CD14-positive monocyte (primary cell): Measurements from ENCODE around the gene CEP20. TPM values are rescaled to one million over a fixed set of nuclear protein-coding genes. Genes with fewer than 3 reads are reported as not detected.

Experiments
- DNase-seq, 3 donors: peaks; one replicate each; pipeline ENCODE4 v3.0.0-alpha.2; 2011 to 2022
- H2AFZ ChIP-seq: 2 replicates; pipeline ENCODE4 v1.6.0; 2012; ENCODE audit warnings: mild to moderate bottlenecking, low read depth, low read length, inconsistent platforms; ENCODE audit not compliant: insufficient read depth, poor library complexity, severe bottlenecking
- H3K27ac ChIP-seq, 2 donors: 1 replicate in 1 of 2; 2 replicates in 1 of 2; pipeline ENCODE4 v1.5.1; 2012 to 2013; ENCODE audit warnings: low read length in 2 of 2, control low read depth in 1 of 2, inconsistent platforms in 1 of 2, low read depth in 1 of 2, mild to moderate bottlenecking in 1 of 2
- H3K27me3 ChIP-seq, 2 donors: one replicate each; pipeline versions ENCODE4 v1.6.0 to v1.6.1; 2011 to 2013; ENCODE audit warnings: low read length in 2 of 2; ENCODE audit not compliant: control insufficient read depth in 2 of 2, insufficient read depth in 2 of 2
- H3K36me3 ChIP-seq, 2 donors: replicated peaks in 1 of 2; 1 replicate in 1 of 2; 2 replicates in 1 of 2; pipeline versions ENCODE4 v1.5.1 to v1.6.1; 2012 to 2013; ENCODE audit warnings: low read length in 2 of 2, control low read depth in 1 of 2, inconsistent platforms in 1 of 2, mild to moderate bottlenecking in 1 of 2; ENCODE audit not compliant: insufficient read depth in 2 of 2, control insufficient read depth in 1 of 2
- H3K4me1 ChIP-seq, 2 donors: 1 replicate in 1 of 2; 2 replicates in 1 of 2; pipeline versions ENCODE4 v1.5.1 to v1.6.1; 2012 to 2013; ENCODE audit warnings: low read length in 2 of 2, control low read depth in 1 of 2, inconsistent platforms in 1 of 2, mild to moderate bottlenecking in 1 of 2, moderate library complexity in 1 of 2; ENCODE audit not compliant: insufficient read depth in 2 of 2, control insufficient read depth in 1 of 2
- H3K4me2 ChIP-seq: replicated peaks from 2 replicates; pipeline ENCODE3; 2012; ENCODE audit warnings: low read length, moderate library complexity, mild to moderate bottlenecking; ENCODE audit not compliant: poor library complexity, severe bottlenecking; ENCODE audit errors: extremely low read depth
- H3K4me3 ChIP-seq, 3 experiments: fragments of 200-600 bp in 1 of 3; sonication (generic) in 1 of 3; replicated peaks in 1 of 3; 1 replicate in 2 of 3; 2 replicates in 1 of 3; pipeline ENCODE4 v1.5.1; 2011 to 2013; ENCODE audit warnings: low read length in 3 of 3, mild to moderate bottlenecking in 3 of 3, control low read depth in 2 of 3, low read depth in 2 of 3, inconsistent platforms in 1 of 3, moderate library complexity in 1 of 3
- H3K79me2 ChIP-seq: 2 replicates; pipeline ENCODE4 v1.6.0; 2012; ENCODE audit warnings: mild to moderate bottlenecking, control low read depth, inconsistent platforms, low read length, moderate library complexity; ENCODE audit not compliant: insufficient read depth
- H3K9ac ChIP-seq: 2 replicates; pipeline ENCODE4 v1.6.0; 2017; ENCODE audit warnings: low read length, mild to moderate bottlenecking; ENCODE audit not compliant: insufficient read depth, poor library complexity, severe bottlenecking
- H3K9me3 ChIP-seq, 2 donors: replicated peaks in 1 of 2; 1 replicate in 1 of 2; 2 replicates in 1 of 2; pipeline versions ENCODE4 v1.5.1 to v1.6.1; 2012 to 2013; ENCODE audit warnings: low read length in 2 of 2, control low read depth in 1 of 2; ENCODE audit not compliant: control insufficient read depth in 1 of 2, insufficient read depth in 1 of 2
- H4K20me1 ChIP-seq: 2 replicates; pipeline ENCODE4 v1.6.0; 2012; ENCODE audit warnings: mild to moderate bottlenecking, low read length, control low read depth, moderate library complexity; ENCODE audit not compliant: insufficient read depth
- H3K27ac Mint-ChIP-seq, 7 donors: one replicate each; pipeline ENCODE4 v1.8.0; 2020; ENCODE audit warnings: mild to moderate bottlenecking in 7 of 7, mixed read lengths in 7 of 7, moderate library complexity in 6 of 7, inconsistent platforms in 2 of 7
- H3K27me3 Mint-ChIP-seq, 3 donors: one replicate each; pipeline ENCODE4 v1.8.0; 2021 to 2022; ENCODE audit warnings: low read depth in 3 of 3, mild to moderate bottlenecking in 3 of 3, mixed read lengths in 3 of 3, moderate library complexity in 3 of 3, inconsistent platforms in 1 of 3
- H3K36me3 Mint-ChIP-seq, 2 donors: one replicate each; pipeline ENCODE4 v1.8.0; 2020; ENCODE audit warnings: mixed read lengths in 2 of 2, inconsistent platforms in 1 of 2, mild to moderate bottlenecking in 1 of 2
- H3K4me1 Mint-ChIP-seq: one replicate; pipeline ENCODE4 v1.8.0; 2020; ENCODE audit warnings: mild to moderate bottlenecking, mixed read lengths
- H3K4me3 Mint-ChIP-seq, 2 donors: one replicate each; pipeline ENCODE4 v1.8.0; 2020; ENCODE audit warnings: mild to moderate bottlenecking in 2 of 2, mixed read lengths in 2 of 2, moderate library complexity in 1 of 2
- H3K9me3 Mint-ChIP-seq, 7 donors: one replicate each; pipeline ENCODE4 v1.8.0; 2020 to 2022; ENCODE audit warnings: mixed read lengths in 7 of 7, mild to moderate bottlenecking in 6 of 7, moderate library complexity in 6 of 7, inconsistent platforms in 2 of 7
- WGBS: methylation state at CpG from one replicate; pipeline ENCODE4 v1.1.5; 2013; ENCODE audit warnings: missing lambda C conversion rate; ENCODE audit not compliant: insufficient coverage; 5-methylcytosine and 5-hydroxymethylcytosine counted together
- intact Hi-C, 2 donors: fragments of 100-400 bp; cut with micrococcal nuclease; formaldehyde crosslinking; loops; one replicate each; pipeline versions ENCODE4 v1.15.0 to v1.15.1; 2023
- polyA plus RNA-seq, 3 donors: library from polyadenylated mRNA; depleted of rRNA in 1 of 3; unstranded in 2 of 3; stranded (reverse) in 1 of 3; fragments of 300-500 nt in 2 of 3; fragments of >200 nt in 1 of 3; fragmentation: Illumina TruSeq in 2 of 3; gene quantifications; 1 replicate in 2 of 3; 2 replicates in 1 of 3; pipeline ENCODE4 v1.2.3, GENCODE V29; 2012 to 2021
- TF ChIP-seq, protein P1 (sequence below): fragments of 200-600 bp; IDR thresholded peaks from one replicate; pipeline ENCODE4 v1.8.0; 2022; ENCODE audit warnings: antibody characterized with exemption, mild to moderate bottlenecking

The CEP20 gene
- polyA plus RNA-seq, 3 donors: 11.6 to 27.3 (median 24.7) TPM

DNA sequence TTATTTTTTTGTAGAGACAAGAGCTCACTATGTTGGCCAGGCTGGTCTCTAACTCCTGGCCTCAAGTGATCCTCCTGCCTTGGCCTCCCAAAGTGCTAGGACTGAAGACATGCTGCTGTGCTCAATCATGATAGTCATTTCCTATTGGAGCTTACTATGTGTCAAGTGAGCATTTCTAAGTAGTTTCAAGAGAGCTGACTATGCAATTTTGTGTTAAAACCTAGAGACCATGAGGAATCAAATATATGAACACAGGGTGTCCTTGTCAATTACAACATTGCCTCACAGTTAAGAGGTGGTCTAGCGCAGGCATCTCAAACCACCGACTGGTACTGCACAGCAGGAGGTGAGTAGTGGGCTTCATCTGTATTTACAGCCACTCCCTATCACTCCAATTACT, 69.4 kb downstream of the CEP20 start:
- peaks cover 0 to 8% of the 10 kb centered on the region in 2 donors for H3K9me3 ChIP-seq
- H3K4me1 ChIP-seq: no peaks in the 10 kb centered on the region
- H3K36me3 ChIP-seq: no peaks in the 10 kb centered on the region
- no peak overlapping the region for H3K27ac ChIP-seq
- no peaks in the 10 kb centered on the region for H3K79me2 ChIP-seq
- TF ChIP-seq, protein P1, sequence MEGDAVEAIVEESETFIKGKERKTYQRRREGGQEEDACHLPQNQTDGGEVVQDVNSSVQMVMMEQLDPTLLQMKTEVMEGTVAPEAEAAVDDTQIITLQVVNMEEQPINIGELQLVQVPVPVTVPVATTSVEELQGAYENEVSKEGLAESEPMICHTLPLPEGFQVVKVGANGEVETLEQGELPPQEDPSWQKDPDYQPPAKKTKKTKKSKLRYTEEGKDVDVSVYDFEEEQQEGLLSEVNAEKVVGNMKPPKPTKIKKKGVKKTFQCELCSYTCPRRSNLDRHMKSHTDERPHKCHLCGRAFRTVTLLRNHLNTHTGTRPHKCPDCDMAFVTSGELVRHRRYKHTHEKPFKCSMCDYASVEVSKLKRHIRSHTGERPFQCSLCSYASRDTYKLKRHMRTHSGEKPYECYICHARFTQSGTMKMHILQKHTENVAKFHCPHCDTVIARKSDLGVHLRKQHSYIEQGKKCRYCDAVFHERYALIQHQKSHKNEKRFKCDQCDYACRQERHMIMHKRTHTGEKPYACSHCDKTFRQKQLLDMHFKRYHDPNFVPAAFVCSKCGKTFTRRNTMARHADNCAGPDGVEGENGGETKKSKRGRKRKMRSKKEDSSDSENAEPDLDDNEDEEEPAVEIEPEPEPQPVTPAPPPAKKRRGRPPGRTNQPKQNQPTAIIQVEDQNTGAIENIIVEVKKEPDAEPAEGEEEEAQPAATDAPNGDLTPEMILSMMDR: no peak
- intact Hi-C loops: no loop called here
- H3K9me3 Mint-ChIP-seq: peaks cover 7 to 23% (median 16%) of the 10 kb centered on the region in 7 donors
- H3K9ac ChIP-seq: no peak overlapping the region
- H4K20me1 ChIP-seq: no peaks in the 10 kb centered on the region
- H3K36me3 Mint-ChIP-seq: no peaks in the 10 kb centered on the region
- no peak overlapping the region for H3K4me2 ChIP-seq
- no peak overlapping the region for H3K27ac Mint-ChIP-seq
- H3K27me3 ChIP-seq: no peaks in the 10 kb centered on the region
- H2AFZ ChIP-seq: no peak overlapping the region
- no peak overlapping the region for H3K4me3 Mint-ChIP-seq
- no CpG with 5 or more reads among the region's 2 CpGs for WGBS
- H3K4me1 Mint-ChIP-seq: no peaks in the 10 kb centered on the region
- peaks cover 0 to 11% (median 0%) of the 10 kb centered on the region in 3 donors for H3K27me3 Mint-ChIP-seq
- H3K4me3 ChIP-seq: no peak overlapping the region
- no peak for DNase-seq

DNA sequence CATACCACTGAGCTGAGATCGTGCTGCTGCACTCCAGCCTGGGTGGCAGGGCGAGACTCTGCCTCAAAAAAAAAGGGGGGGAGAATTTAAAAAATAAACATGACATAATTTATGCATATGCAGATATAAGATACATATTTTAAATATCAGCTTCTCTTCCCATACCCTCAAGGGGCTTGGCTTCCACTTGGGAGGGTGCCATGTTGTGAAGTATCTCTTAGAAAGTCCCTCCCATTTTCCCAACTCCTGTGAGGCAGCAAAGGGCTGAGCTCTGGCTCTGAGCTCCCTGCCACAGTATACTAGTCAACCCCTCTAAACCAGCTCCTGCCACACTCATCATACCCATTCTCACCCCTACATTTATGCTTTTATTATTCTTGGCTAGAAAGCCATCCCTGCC, 71.0 kb downstream of the CEP20 start:
- no peaks in the 10 kb centered on the region for H3K36me3 ChIP-seq
- H4K20me1 ChIP-seq: no peaks in the 10 kb centered on the region
- intact Hi-C loops: no loop called here
- Mint-ChIP-seq H3K27me3 (peaks cover 1 to 12% (median 1%) of the 10 kb centered on the region in 3 donors), H3K4me3 (no peak overlapping the region), H3K4me1 (no peaks in the 10 kb centered on the region), H3K27ac (no peak overlapping the region), H3K36me3 (no peaks in the 10 kb centered on the region), H3K9me3 (peaks cover 7 to 23% (median 16%) of the 10 kb centered on the region in 7 donors)
- H3K4me1 ChIP-seq: no peaks in the 10 kb centered on the region
- H3K4me2 ChIP-seq: no peak overlapping the region
- H3K9me3 ChIP-seq: peaks cover 0 to 8% of the 10 kb centered on the region in 2 donors
- no peak overlapping the region for H3K4me3 ChIP-seq
- no peak for DNase-seq
- H3K79me2 ChIP-seq: no peaks in the 10 kb centered on the region
- H3K27me3 ChIP-seq: no peaks in the 10 kb centered on the region
- H2AFZ ChIP-seq: no peak overlapping the region
- TF ChIP-seq, protein P1: no peak
- WGBS: no CpG with 5 or more reads among the region's 2 CpGs
- H3K27ac ChIP-seq: no peak overlapping the region
- H3K9ac ChIP-seq: no peak overlapping the region
